ENCODE measurements around the gene SS18L1. TPM values are rescaled to one million over a fixed set of nuclear protein-coding genes. Genes with fewer than 3 reads are reported as not detected.

The SS18L1 gene
- total and polyA plus RNA-seq, 12 donors = 9.0 to 45.7 (median 14.4) TPM

GRCh38 chr20:62203378-62204030, 59.9 kb downstream of the SS18L1 start:
- intact Hi-C loops (cut with DNase I) = no loop called here
- TF ChIP-seq CTCF (IDR thresholded peaks at IDR 0.05) (no peak), POLR2A (IDR thresholded peaks at IDR 0.05) (no peak)
- Histone ChIP-seq H3K4me3 (no peak overlapping the region), H3K4me1 (replicated peaks in 1 of 2) (no peaks in the 10 kb centered on the region), H3K36me3 (replicated peaks in 1 of 2) (peaks cover 0 to 34% of the 10 kb centered on the region in 2 donors), H3K9me3 (replicated peaks in 1 of 3) (no peaks in the 10 kb centered on the region), H3K27me3 (no peaks in the 10 kb centered on the region), H3K27ac (no peak overlapping the region)
- no peak for DNase-seq
- 82 to 92% (median 84%) methylated on average over 22 of the region's 22 CpGs for WGBS, 4 donors

DNA sequence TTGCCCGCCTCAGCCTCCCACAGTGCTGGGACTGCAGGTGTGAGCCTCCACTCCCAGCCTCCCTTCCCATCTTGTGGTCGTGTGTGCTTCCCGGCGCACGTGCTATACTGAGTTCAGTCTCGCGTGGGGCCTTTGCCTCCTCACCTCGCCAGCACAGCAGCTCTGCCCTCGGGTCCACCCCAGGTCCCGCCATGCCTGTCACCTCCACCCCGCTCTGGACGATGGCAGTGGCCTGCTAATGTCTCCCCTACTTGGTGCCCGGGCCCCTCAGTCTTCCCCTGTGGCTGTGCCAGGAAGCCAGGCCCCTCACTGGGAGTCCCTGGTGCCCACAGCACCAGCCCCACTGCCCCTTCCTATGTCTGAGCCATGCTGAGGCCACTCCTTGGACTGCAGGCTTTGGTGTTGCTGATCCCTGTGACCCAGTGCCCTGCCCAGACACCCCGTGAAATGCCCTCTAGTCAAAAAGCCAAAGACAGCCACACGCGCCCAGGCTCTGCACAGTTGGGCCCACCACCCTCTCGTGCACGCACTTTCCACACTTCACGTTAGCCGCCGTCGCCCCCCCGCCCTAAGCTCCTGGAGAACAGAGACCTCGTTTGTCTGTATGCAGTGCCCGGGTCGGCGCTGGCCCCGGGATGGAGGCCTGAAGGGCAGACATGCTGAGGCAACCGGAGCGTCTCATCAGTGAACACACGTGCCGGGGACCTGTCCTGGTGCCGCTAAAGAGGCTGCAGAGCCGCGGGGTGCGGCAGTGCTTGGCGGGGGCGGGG, 62.2 kb downstream of the SS18L1 start:
- intact Hi-C loops (cut with DNase I) = no loop called here
- WGBS, 4 donors = 89 to 93% (median 90%) methylated on average over 35 to 38 of the region's 38 CpGs

GRCh38 chr20:62206388-62206775, 62.8 kb downstream of the SS18L1 start:
- Histone ChIP-seq H3K4me1 (replicated peaks in 1 of 2) (no peaks in the 10 kb centered on the region), H3K27ac (no peak overlapping the region), H3K4me3 (no peak overlapping the region), H3K9me3 (replicated peaks in 1 of 3) (no peaks in the 10 kb centered on the region), H3K36me3 (replicated peaks in 1 of 2) (peaks cover 0 to 10% of the 10 kb centered on the region in 2 donors), H3K27me3 (peaks cover 8% of the 10 kb centered on the region)
- no peak for DNase-seq
- intact Hi-C loops (cut with DNase I) = no loop called here
- no peak for TF ChIP-seq POLR2A (IDR thresholded peaks at IDR 0.05)
- 84 to 91% (median 87%) methylated on average over 16 to 17 of the region's 17 CpGs for WGBS, 4 donors

More for the DNA sequence above, 62.2 kb downstream of the SS18L1 start:
- Histone ChIP-seq H3K27me3 (peaks cover 6% of the 10 kb centered on the region), H3K9me3 (replicated peaks in 1 of 3) (no peaks in the 10 kb centered on the region), H3K4me3 (no peak overlapping the region), H3K27ac (no peak overlapping the region), H3K4me1 (replicated peaks in 1 of 2) (no peaks in the 10 kb centered on the region), H3K36me3 (replicated peaks in 1 of 2) (peaks cover 0 to 16% of the 10 kb centered on the region in 2 donors)
- TF ChIP-seq POLR2A (IDR thresholded peaks at IDR 0.05) (no peak), CTCF (IDR thresholded peaks at IDR 0.05) (no peak)
- DNase-seq = no peak

DNA sequence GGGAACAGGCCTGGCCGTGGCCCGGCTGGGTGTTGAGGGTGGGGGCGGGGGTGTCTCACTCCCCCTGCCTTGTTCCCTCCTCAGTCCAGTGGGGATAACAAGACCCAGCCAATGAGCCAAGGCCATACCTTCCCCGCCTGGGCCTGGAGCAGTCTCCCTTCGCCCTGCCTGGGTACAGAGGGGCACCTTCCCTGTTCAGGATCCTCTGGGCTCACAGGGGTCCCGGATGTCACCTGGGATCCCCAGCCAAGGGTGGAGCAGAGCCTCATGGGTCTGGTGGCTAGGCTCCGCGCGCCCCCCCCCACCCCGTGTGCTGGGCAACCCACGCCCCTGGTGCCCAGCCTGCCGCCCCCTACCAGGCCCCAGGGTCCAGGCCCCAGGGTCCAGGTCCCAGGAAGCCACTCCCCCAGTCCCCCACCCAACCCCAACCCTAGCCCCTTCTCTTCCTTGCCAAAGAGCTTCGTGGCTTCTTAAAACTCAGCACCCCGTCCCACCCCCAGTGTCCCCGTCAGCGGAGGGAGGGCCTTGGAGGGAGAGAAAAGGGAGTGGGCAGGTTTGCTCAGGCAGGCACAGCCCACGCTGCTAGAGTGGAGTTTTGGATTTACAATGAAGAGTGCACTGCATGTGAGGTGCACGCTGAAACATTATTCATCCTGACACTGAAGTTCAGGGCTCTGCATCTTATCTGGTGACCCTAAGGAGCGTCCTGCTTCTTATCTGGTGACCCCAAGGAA, 64.7 kb downstream of the SS18L1 start:
- Histone ChIP-seq H3K27me3 (peaks cover 8% of the 10 kb centered on the region), H3K27ac (no peak overlapping the region), H3K4me1 (replicated peaks in 1 of 2) (no peaks in the 10 kb centered on the region), H3K4me3 (no peak overlapping the region), H3K36me3 (replicated peaks in 1 of 2) (peaks cover 0 to under 1% of the 10 kb centered on the region in 2 donors), H3K9me3 (replicated peaks in 1 of 3) (no peaks in the 10 kb centered on the region)
- intact Hi-C loops (cut with DNase I) = no loop called here
- DNase-seq = no peak
- TF ChIP-seq POLR2A (IDR thresholded peaks at IDR 0.05) (no peak), CTCF (IDR thresholded peaks at IDR 0.05) (no peak)
- WGBS, 4 donors = 40 to 67% (median 50%) methylated on average over 9 to 19 of the region's 19 CpGs
